ENCODE results near the gene ITK. TPM values are rescaled to one million over a fixed set of nuclear protein-coding genes. Genes with fewer than 3 reads are reported as not detected.

ITK gene
- total RNA-seq, 1 donor from 2014 or later = not detected

- DNase-seq (ENCODE audit: low read depth) = no peak
- FAIRE-seq = no peak
- H3K4me3 ChIP-seq (ENCODE audit: low read depth, low read length) = no peak overlapping the region
- H3K36me3 ChIP-seq (ENCODE audit: control insufficient read depth, insufficient read depth, low read length) = no peaks in the 10 kb centered on the region
- no peaks in the 10 kb centered on the region for H3K27me3 ChIP-seq (ENCODE audit: control insufficient read depth, insufficient read depth, low read length)
- TF ChIP-seq CTCF (IDR thresholded peaks at IDR 0.05; ENCODE audit: insufficient read depth, low read length, severe bottlenecking) = no peak
These were observed 79.1 kb downstream of the ITK start for GRCh38 chr5:157259699-157260098.

GRCh38 chr5:157263496-157264090, 83.0 kb downstream of the ITK start:
- H3K4me3 ChIP-seq (ENCODE audit: low read depth, low read length) = no peak overlapping the region
- peaks cover 6% of the 10 kb centered on the region for H3K27me3 ChIP-seq (ENCODE audit: control insufficient read depth, insufficient read depth, low read length)
- FAIRE-seq (peak; percentile 60), DNase-seq (ENCODE audit: low read depth) (peak; percentile 36)
- TF ChIP-seq CTCF (IDR thresholded peaks at IDR 0.05; ENCODE audit: insufficient read depth, low read length, severe bottlenecking) = no peak
- H3K36me3 ChIP-seq (ENCODE audit: control insufficient read depth, insufficient read depth, low read length) = no peaks in the 10 kb centered on the region

- no peak for TF ChIP-seq CTCF (IDR thresholded peaks at IDR 0.05; ENCODE audit: insufficient read depth, low read length, severe bottlenecking)
- FAIRE-seq = no peak
- no peak for DNase-seq (ENCODE audit: low read depth)
- H3K36me3 ChIP-seq (ENCODE audit: control insufficient read depth, insufficient read depth, low read length) = no peaks in the 10 kb centered on the region
- H3K27me3 ChIP-seq (ENCODE audit: control insufficient read depth, insufficient read depth, low read length) = peaks cover 6% of the 10 kb centered on the region
- peak within 1 kb of the TSS; percentile 43 for H3K4me3 ChIP-seq (ENCODE audit: low read depth, low read length)
These were observed 85.2 kb downstream of the ITK start, which contains the start of gene CYFIP2 for GRCh38 chr5:157265714-157266285. CYFIP2 (plus strand) TSS chr5:157266123; CDS start chr5:157285362, 19,239 bp downstream.

GRCh38 chr5:157266286-157267007, 85.8 kb downstream of the ITK start:
- DNase-seq (ENCODE audit: low read depth) (no peak), FAIRE-seq (no peak)
- Histone ChIP-seq H3K4me3 (ENCODE audit: low read depth, low read length) (peak overlapping the region; percentile 43), H3K36me3 (ENCODE audit: control insufficient read depth, insufficient read depth, low read length) (no peaks in the 10 kb centered on the region), H3K27me3 (ENCODE audit: control insufficient read depth, insufficient read depth, low read length) (peaks cover 6% of the 10 kb centered on the region)
- no peak for TF ChIP-seq CTCF (IDR thresholded peaks at IDR 0.05; ENCODE audit: insufficient read depth, low read length, severe bottlenecking)

- Histone ChIP-seq H3K27me3 (ENCODE audit: control insufficient read depth, insufficient read depth, low read length) (peaks cover 6% of the 10 kb centered on the region), H3K4me3 (ENCODE audit: low read depth, low read length) (no peak overlapping the region), H3K36me3 (ENCODE audit: control insufficient read depth, insufficient read depth, low read length) (no peaks in the 10 kb centered on the region)
- FAIRE-seq = no peak
- no peak for TF ChIP-seq CTCF (IDR thresholded peaks at IDR 0.05; ENCODE audit: insufficient read depth, low read length, severe bottlenecking)
- no peak for DNase-seq (ENCODE audit: low read depth)
These were observed 86.4 kb downstream of the ITK start for GRCh38 chr5:157267025-157267424.

All from bronchial epithelial cell (primary cell).